GM21576 (cell line): ENCODE measurements around the gene IGFLR1.
"Not testable (repeated sequence)": the region's sequence is repeated elsewhere in the genome, so short reads cannot be mapped to it uniquely, and the experiment has no call there.

Experiments
- ATAC-seq: cut with Tn5 transposase; IDR thresholded peaks from one replicate; pipeline ENCODE4 v1.9.1; 2021; ENCODE audit warnings: mild to moderate bottlenecking, moderate library complexity; ENCODE audit not compliant: unreplicated experiment

The IGFLR1 gene

DNA sequence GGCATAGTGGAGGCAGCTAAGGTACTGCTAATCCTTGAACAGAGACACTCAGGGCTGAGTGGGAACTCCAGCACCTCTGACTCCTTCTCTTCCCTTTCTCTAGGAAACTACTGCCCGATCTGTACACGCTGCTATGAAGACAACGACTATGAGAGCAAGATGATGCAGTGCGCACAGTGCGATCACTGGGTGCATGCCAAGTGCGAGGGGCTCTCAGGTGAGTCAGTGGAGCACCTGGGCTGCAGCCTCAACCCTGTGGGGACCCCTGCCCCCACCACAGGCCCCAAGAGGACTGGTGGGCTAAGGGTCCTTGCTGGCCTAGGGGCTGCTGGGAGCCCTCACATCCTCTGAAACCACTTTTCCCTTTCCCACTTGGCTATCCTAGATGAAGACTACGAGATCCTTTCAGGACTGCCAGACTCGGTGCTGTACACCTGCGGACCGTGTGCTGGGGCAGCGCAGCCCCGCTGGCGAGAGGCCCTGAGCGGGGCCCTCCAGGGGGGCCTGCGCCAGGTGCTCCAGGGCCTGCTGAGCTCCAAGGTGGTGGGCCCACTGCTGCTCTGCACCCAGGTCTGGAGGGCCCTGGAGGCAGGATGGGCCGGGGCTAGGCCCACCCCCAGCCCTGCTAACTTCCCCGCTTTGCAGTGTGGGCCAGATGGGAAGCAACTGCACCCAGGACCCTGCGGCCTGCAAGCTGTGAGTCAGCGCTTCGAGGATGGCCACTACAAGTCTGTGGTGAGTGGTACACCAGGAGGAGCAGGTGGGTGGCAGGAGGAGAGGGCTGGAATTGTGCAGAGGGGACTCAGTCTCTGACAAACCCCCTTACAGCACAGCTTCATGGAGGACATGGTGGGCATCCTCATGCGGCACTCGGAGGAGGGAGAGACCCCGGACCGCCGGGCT lies 14.9 kb downstream of the IGFLR1 start:
- no peak for ATAC-seq

DNA sequence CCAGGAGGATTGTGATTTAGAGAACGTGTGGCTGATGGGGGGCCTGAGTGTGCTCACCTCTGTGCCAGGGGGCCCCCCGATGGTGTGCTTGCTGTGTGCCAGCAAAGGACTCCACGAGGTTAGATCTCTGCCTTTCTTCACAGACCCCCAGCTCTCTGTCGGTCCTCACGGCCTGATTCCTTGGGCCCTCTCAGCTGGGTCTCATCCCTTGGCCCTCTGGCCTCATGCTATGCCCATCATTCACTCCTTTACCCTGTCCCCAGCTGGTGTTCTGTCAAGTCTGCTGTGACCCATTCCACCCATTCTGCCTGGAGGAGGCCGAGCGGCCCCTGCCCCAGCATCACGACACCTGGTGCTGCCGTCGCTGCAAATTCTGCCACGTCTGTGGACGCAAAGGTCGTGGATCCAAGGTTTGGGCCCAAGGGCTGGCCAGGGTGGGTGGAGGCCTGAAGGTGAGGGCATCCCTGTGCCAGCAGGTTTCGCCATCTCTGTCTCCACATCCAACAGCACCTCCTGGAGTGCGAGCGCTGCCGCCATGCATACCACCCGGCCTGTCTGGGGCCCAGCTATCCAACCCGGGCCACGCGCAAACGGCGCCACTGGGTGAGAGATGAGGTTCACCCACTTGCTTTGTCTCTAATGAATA lies 16.9 kb downstream of the IGFLR1 start:
- no peak for ATAC-seq

DNA sequence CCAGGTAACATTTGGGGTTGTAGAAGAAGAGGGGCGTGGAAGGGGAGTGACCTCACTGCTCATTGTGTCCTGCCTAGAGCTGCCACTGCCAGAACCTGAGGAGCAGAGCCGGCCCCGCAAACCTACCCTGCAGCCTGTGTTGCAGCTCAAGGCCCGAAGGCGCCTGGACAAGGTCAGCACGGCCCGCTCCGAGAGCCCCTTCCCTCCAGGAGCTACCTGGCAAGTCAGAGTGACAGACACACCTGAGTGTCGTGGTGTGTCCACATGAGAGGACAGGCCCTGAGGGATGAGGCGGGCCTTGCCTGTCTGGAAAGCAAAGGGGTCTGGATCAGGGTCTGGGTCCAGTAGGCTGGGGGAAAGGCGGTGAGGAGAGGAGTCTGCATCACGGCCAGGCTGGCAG lies 17.7 kb downstream of the IGFLR1 start:
- no peak for ATAC-seq

DNA sequence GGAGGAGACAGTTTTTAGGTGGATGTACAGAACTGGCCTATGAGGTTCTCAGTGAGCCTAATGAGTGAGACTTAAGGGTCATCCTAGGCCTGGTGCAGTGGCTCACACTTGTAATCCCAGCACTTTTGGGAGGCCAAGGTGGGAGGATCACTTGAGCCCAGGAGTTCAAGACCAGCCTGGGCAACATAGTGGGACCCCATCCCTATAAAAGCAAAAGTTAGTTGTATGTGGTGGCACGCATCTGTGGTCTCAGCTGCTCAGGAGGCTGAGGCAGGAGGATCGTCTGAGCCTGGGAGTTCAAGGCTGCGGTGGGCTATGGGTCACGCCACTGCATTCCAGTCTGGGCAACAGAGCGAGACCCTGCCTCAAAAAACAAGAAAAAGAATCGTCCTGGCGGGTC lies 18.1 kb downstream of the IGFLR1 start:
- ATAC-seq, result not testable (repeated sequence)

DNA sequence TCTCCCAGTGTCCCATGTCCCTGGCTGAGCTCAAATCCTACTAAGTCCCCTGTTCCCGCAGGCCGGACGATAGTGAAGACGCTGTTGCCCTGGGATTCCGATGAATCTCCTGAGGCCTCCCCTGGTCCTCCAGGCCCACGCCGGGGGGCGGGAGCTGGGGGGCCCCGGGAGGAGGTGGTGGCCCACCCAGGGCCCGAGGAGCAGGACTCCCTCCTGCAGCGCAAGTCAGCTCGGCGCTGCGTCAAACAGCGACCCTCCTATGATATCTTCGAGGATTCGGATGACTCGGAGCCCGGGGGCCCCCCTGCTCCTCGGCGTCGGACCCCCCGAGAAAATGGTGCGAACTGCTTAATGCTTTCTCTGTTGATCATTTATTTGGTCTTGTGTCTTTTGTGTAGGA lies 18.6 kb downstream of the IGFLR1 start:
- no peak for ATAC-seq

DNA sequence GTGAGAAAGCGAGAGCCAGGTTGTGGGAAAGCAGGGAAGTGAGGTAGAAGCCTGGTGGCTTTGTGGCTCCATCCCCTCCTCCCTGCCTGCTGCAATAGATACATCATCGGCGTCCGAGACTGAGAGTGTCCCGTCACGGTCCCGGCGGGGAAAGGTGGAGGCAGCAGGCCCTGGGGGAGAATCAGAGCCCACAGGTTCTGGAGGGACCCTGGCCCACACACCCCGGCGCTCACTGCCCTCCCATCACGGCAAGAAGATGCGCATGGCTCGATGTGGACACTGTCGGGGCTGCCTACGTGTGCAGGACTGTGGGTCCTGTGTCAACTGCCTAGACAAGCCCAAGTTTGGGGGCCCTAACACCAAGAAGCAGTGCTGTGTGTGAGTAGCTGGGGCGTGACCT lies 19.4 kb downstream of the IGFLR1 start:
- no peak for ATAC-seq

DNA sequence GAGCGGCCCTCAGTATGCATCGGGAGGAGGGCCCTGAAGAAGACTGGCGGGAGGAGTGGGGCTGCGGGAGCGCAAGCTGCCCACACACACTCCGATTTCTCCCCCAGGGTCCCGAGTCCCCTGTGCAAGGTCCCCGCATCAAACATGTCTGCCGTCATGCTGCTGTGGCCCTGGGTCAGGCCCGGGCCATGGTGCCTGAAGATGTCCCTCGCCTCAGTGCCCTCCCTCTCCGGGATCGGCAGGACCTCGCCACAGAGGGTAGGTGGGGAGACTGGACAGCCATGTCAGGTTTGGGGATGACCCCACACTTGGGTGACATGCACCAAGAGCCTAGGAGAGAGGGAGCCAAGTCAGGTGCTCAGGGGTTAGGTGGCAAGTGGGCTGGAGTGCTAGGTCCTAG lies 19.8 kb downstream of the IGFLR1 start:
- ATAC-seq, result no peak

DNA sequence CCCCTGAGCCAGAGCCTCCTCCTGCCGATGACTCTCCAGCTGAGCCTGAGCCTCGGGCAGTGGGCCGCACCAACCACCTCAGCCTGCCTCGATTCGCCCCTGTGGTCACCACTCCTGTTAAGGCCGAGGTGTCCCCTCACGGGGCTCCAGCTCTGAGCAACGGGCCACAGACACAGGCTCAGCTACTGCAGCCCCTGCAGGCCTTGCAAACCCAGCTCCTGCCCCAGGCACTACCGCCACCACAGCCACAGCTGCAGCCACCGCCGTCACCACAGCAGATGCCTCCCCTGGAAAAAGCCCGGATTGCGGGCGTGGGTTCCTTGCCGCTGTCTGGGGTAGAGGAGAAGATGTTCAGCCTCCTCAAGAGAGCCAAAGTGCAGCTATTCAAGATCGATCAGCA lies 20.9 kb downstream of the IGFLR1 start:
- no peak for ATAC-seq

DNA sequence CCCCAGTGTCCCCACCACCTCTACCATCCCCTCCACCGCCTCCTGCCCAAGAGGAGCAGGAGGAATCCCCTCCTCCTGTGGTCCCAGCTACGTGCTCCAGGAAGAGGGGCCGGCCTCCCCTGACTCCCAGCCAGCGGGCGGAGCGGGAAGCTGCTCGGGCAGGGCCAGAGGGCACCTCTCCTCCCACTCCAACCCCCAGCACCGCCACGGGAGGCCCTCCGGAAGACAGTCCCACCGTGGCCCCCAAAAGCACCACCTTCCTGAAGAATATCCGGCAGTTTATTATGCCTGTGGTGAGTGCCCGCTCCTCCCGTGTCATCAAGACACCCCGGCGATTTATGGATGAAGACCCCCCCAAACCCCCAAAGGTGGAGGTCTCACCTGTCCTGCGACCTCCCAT lies 21.6 kb downstream of the IGFLR1 start:
- ATAC-seq, result no peak

DNA sequence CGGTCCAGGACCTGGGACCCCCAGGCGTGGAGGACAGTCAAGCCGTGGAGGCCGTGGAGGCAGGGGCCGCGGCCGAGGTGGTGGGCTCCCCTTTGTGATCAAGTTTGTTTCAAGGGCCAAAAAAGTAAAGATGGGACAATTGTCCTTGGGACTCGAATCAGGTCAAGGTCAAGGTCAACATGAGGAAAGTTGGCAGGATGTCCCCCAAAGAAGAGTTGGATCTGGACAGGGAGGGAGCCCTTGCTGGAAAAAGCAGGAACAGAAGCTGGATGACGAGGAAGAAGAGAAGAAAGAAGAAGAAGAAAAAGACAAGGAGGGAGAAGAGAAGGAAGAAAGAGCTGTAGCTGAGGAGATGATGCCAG lies 22.1 kb downstream of the IGFLR1 start:
- no peak for ATAC-seq

DNA sequence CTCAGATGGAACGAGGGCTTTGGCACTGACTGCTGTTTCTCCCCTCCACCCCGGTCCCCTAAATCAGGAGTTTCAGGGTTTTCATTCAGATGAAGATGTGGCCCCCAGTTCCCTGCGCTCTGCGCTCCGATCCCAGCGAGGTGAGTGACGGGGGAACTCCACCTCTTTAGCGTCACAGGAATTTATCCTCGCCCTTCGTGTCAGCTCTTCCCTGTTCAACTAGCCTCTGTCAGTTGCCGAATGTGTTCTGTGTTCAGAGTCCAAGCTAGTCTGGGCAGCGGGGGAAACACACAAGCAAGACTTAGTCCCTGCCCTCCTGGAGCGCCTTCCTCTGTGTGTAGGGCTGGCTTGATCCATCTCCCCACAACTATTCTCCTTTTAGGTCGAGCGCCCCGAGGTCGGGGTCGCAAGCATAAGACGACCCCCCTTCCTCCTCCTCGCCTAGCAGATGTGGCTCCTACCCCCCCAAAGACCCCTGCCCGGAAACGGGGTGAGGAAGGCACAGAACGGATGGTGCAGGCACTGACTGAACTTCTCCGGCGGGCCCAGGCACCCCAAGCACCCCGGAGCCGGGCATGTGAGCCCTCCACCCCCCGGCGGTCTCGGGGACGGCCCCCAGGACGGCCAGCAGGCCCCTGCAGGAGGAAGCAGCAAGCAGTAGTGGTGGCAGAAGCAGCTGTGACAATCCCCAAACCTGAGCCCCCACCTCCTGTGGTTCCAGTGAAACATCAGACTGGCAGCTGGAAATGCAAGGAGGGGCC lies 22.7 kb downstream of the IGFLR1 start:
- no peak for ATAC-seq

DNA sequence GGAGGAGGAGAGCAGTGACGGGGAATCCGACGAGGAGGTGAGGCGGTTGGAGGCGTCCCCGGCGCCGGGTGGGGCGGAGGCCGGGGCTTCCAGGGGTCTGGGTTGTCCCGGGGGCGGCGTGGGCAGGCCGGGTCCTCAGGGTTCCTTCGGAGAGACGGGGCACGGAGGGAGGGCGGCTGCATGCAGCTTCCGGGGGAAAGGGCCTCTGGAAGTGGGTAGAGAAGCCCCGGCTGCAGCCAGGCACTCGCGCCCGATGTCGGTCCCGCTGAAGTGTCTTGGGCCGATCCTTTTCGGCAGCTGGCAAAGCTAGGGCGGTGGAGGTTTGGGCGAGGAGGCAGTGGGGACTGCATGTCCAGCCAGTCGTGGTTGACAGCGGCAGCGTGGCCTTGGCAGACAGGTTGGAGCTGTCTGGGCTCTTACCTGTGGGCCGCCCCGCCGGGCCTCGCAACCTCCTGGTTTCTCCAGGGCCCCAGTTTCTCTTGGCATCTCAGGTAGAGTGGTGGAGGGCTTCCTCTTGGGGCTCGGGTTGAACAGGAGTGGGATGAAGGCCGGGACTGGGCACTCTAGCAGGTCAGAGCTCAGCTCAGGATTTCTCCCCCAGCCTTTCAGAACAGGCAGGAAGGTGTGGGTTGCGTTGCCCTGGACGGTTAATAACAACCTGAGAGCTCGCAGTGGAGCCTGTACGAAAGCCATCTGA lies 23.8 kb downstream of the IGFLR1 start:
- ATAC-seq, result no peak

DNA sequence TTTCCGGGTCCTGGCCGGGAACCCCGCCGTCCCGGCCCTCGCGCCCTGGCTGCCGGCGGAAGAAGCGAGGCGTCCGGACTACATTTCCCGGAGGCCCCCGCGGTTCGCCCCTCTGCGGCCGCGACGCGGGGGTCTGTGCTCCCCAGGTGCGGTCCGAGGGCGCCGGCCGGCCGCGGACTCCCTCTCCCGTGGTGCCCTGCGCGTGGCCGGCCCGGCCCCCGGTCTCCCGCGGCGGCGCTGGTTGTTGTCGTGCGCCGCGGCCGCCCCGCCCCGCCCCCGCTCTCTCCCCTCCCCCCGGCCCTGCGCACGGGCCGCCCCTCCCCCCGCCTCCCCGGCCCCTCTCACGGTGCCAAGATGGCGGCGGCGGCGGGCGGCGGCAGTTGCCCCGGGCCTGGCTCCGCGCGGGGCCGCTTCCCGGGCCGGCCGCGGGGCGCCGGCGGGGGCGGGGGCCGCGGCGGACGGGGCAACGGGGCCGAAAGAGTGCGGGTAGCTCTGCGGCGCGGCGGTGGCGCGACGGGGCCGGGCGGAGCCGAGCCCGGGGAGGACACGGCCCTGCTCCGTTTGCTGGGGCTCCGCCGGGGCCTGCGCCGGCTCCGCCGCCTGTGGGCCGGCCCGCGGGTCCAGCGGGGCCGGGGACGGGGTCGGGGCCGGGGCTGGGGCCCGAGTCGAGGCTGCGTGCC lies 24.4 kb downstream of the IGFLR1 start, which contains the start of gene KMT2B:
Gene KMT2B (plus strand): TSS at position 339 of the 680 bp plus-strand sequence. CDS start 16 bp downstream, at position 355.
- peak; percentile 1 for ATAC-seq

DNA sequence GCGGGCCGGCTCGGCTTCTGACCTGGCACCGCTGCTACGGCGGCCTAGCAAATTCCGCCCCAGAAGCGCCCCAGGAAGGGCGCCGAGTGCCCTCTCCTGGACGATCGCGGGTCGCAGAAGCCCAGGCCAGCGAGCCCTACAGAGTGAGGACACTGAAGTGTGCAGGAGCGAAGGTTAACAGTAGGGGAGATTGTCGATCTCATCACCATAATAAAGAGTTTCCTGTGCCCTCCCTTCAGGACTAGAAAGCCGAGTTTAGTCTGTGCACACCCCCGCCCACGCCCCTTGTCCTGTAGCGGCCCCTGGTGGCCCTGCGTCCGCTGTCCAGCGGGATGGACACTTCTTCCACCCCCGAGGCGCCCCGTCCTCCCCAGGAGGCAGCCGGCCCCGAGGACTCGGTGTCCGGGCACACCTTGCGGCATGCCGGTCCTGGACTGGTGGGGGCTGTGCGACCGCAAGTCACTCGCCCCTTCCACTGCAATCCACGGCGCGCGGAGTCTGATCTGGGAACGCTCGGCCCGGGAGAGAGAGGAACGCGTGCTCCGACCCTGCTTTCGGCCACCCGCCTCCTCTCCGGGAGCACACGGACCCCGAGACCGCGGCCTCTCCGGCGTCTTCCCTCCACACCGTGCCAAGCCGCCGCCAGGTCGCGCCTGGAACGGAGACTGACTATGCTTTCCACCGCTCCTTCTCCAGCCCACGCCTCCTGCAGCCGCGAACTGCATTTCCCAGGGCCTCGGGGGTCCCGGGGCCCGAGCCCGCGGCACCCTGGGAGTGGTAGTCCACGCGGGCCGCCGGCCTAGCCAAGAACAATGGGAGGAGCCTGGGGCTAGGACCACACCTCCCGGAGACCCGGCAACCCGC lies 25.2 kb downstream of the IGFLR1 start:
- ATAC-seq, result peak; percentile 55

DNA sequence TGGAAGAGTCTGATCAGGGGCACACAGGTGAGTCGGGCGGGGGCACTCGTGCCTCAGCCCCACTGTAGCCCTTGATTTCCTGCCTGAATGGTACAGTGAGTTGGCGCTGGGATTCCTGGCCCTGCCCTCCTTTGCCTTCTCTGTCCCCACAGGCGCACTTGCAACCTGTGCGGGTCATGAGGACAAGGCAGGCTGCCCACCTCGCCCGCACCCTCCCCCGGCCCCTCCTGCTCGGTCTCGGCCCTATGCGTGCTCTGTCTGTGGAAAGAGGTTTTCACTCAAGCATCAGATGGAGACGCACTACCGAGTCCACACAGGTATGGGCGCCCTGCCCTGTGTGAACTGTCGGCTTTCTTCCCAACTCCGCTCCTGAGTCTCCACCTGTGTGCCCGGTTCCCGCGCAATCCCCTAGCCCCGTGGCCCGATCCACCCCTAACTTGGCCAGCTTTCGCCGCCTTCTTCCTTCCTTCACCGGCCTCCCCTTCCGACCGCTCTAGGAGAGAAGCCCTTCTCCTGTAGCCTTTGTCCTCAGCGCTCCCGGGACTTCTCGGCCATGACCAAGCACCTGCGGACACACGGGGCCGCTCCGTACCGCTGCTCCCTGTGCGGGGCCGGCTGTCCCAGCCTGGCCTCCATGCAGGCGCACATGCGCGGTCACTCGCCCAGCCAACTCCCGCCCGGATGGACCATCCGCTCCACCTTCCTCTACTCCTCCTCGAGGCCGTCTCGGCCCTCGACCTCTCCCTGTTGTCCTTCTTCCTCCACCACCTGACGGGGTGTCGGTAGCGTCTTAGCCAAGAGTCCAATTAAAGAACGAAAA lies 26.1 kb downstream of the IGFLR1 start:
- no peak for ATAC-seq

DNA sequence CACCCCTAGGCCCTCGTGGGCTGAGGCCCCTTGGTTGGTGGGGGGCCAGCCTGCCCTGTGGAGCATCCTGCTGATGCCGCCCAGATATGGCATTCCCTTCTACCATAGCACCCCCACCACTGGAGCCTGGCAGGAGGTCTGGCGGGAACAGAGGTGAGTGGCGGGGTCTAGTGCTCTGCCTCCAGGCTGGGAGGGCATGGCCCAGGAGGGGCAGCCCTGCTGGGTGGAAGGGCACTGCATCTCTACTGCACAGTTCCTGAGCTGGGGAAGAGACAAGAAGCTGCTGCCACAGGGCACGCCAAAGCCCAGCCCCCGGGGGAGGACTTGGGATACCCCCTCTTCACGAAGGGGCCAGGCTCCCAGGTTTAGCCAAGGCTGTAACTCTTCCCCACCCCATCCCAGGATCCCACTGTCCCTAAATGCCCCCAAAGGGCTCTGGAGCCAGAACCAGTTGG lies 26.9 kb downstream of the IGFLR1 start:
- ATAC-seq, result no peak

DNA sequence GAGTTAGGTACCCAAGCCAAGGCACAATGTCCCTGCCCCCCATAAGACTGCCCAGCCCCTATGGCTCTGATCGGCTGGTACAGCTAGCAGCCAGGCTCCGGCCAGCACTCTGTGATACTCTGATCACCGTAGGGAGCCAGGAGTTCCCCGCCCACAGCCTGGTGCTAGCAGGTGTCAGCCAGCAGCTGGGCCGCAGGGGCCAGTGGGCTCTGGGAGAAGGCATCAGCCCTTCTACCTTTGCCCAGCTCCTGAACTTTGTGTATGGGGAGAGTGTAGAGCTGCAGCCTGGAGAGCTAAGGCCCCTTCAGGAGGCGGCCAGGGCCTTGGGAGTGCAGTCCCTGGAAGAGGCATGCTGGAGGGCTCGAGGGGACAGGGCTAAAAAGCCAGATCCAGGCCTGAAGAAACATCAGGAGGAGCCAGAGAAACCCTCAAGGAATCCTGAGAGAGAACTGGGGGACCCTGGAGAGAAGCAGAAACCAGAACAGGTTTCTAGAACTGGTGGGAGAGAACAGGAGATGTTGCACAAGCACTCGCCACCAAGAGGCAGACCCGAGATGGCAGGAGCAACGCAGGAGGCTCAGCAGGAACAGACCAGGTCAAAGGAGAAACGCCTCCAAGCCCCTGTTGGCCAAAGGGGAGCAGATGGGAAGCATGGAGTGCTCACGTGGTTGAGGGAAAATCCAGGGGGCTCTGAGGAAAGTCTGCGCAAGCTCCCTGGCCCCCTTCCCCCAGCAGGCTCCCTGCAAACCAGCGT lies 27.5 kb downstream of the IGFLR1 start:
- ATAC-seq, result no peak
